ENCODE data around the gene FHL2.

FHL2 gene

GRCh38 chr2:105364436-105365139 is 34.3 kb downstream of the FHL2 start:
- no peak for DNase-seq
- Histone ChIP-seq H3K4me3 (ENCODE audit: low read depth, low read length) (no peak overlapping the region), H3K4me1 (no peaks in the 10 kb centered on the region), H3K27me3 (no peaks in the 10 kb centered on the region), H3K9me3 (no peaks in the 10 kb centered on the region), H3K36me3 (peaks cover 46% of the 10 kb centered on the region)
- TF ChIP-seq CTCF (IDR thresholded peaks at IDR 0.05; ENCODE audit: low read depth, low read length), result no peak

GRCh38 chr2:105362862-105363591 is 35.8 kb downstream of the FHL2 start:
- DNase-seq, result no peak
- Histone ChIP-seq H3K36me3 (peaks cover 36% of the 10 kb centered on the region), H3K4me3 (ENCODE audit: low read depth, low read length) (no peak overlapping the region), H3K9me3 (no peaks in the 10 kb centered on the region), H3K27me3 (no peaks in the 10 kb centered on the region), H3K4me1 (no peaks in the 10 kb centered on the region)
- TF ChIP-seq CTCF (IDR thresholded peaks at IDR 0.05; ENCODE audit: low read depth, low read length), result no peak

DNA sequence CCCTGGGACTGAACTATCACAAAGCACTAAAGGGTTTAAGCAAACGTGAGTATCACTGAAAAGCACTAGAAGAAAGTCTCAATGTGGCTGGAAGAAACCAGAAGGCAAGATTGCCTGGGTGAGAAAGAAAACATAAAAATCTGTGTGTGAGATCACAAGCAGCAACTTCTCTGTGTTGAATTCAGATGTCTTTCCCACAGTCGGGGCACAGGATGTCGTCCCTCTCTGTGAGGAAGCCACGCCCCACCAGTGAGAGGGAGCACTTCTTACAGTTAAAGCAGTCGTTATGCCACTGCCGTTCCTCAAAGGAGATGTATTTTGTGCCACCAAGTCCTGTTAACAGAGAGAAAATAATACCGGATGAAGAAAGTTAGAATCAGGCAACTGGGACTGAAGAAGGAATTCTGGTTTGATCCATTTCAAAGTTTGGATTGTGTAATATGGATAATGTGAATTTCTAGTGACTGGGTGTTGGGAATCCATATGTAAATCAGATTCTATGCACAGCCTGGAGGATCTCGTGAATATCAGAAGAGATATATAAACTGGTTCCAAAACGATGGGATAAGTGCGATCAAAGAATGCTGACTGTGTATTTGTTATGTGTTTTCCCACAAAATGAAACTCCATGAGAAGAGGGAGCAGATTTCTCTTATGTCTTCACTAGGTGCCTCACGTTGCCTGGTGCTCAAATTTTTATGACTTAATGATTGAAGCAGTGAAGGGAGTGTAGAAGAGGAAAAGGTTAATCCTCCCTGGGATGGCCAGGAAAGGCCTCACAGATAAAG is 37.6 kb downstream of the FHL2 start:
- Histone ChIP-seq H3K36me3 (peaks cover 28% of the 10 kb centered on the region), H3K4me3 (ENCODE audit: low read depth, low read length) (no peak overlapping the region), H3K4me1 (no peaks in the 10 kb centered on the region), H3K27me3 (no peaks in the 10 kb centered on the region), H3K9me3 (no peaks in the 10 kb centered on the region)
- no peak for DNase-seq
- TF ChIP-seq CTCF (IDR thresholded peaks at IDR 0.05; ENCODE audit: low read depth, low read length), result no peak

- no peak for DNase-seq
- Histone ChIP-seq H3K9me3 (no peaks in the 10 kb centered on the region), H3K27me3 (no peaks in the 10 kb centered on the region), H3K4me3 (ENCODE audit: low read depth, low read length) (no peak overlapping the region), H3K4me1 (no peaks in the 10 kb centered on the region), H3K36me3 (peaks cover 15% of the 10 kb centered on the region)
- TF ChIP-seq CTCF (IDR thresholded peaks at IDR 0.05; ENCODE audit: low read depth, low read length), result no peak
Observed at GRCh38 chr2:105358593-105358992, 40.3 kb downstream of the FHL2 start.

DNA sequence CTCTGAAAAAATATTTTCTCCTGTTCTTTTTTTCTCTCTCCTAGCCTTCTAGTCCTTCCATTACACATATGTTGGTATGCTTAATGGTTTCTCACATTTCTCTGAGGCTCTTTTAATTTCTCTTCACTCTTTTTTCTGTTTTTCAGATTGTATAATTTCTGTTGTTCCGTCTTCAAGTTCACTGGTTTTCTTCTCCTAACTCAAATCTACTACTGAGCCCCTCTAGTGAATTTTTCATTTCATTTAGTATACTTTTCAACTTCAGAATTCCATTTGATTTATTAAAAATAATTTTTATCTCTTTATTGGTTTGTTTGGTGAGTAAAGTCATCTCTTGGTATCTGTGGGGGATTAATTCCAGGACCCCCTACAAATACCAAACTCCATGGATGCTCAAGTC is 41.7 kb downstream of the FHL2 start:
- no peak for DNase-seq
- TF ChIP-seq CTCF (IDR thresholded peaks at IDR 0.05; ENCODE audit: low read depth, low read length), result no peak

More for the DNA sequence above, 41.7 kb downstream of the FHL2 start:
- no peaks in the 10 kb centered on the region for H3K27me3 ChIP-seq
- H3K4me1 ChIP-seq, result no peaks in the 10 kb centered on the region
- no peak overlapping the region for H3K4me3 ChIP-seq (ENCODE audit: low read depth, low read length)
- no peaks in the 10 kb centered on the region for H3K9me3 ChIP-seq
- H3K36me3 ChIP-seq, result peaks cover 12% of the 10 kb centered on the region

Data from BE2C (cell line).